GM12801 (cell line): ENCODE results near the gene PGP.

Source experiments
- TF ChIP-seq, protein P1 (sequence below): IDR thresholded peaks from one replicate; pipeline ENCODE4 v1.5.1; 2011; ENCODE audit warnings: control low read depth; ENCODE audit not compliant: insufficient read length; ENCODE audit errors: extremely low read depth

PGP gene

GRCh38 chr16:2196981-2197511, 17.6 kb downstream of the PGP start:
- TF ChIP-seq, protein P1, sequence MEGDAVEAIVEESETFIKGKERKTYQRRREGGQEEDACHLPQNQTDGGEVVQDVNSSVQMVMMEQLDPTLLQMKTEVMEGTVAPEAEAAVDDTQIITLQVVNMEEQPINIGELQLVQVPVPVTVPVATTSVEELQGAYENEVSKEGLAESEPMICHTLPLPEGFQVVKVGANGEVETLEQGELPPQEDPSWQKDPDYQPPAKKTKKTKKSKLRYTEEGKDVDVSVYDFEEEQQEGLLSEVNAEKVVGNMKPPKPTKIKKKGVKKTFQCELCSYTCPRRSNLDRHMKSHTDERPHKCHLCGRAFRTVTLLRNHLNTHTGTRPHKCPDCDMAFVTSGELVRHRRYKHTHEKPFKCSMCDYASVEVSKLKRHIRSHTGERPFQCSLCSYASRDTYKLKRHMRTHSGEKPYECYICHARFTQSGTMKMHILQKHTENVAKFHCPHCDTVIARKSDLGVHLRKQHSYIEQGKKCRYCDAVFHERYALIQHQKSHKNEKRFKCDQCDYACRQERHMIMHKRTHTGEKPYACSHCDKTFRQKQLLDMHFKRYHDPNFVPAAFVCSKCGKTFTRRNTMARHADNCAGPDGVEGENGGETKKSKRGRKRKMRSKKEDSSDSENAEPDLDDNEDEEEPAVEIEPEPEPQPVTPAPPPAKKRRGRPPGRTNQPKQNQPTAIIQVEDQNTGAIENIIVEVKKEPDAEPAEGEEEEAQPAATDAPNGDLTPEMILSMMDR = no peak

- TF ChIP-seq, protein P1 = no peak
Observed at GRCh38 chr16:2196162-2196980, 18.3 kb downstream of the PGP start, which contains the start of gene CASKIN1. CASKIN1 (minus strand) TSS chr16:2196605; CDS start chr16:2196432, 173 bp downstream.

DNA sequence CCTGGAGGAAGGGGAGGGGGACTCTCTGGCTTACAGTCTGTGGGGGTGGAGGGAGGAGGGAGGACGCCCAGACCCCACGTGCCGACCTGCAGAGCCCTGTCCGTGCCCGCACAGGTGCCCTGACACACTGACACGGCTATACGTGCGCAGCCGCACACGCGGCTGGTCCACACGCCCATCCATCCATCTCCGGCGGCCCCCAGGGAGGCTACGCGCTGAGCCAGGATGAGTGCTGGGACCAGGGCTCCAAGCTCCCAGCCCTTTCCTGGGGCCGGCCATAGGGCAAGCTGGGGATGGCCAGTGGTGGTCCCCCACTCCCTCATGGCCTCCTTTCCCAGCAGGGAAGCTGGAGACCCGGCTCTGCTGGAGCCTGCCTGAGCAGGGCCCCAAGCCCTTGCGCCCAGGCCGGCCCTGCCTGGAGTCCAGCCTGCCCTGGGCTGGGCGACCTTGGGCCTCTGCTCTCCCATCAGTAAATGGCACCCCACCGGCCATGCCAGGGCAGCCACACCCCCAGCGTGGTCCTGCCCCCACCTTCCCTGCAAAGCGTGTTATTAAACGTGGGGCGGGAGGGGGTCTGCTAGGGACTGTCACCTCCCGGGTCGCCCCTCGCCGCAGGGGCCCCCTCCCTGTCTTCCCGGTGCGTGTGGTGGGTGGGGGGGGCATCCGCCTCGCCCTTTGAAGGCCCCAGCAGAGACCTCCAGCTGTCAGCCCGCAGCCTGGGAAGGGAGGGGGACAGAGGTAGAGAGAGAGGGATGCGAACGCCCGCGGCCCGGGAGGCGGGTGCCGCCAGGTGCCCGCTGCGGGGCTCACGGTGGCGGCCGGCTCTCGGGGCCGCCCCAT, 19.1 kb downstream of the PGP start:
- TF ChIP-seq, protein P1 = no peak

GRCh38 chr16:2194852-2195321, 19.8 kb downstream of the PGP start:
- TF ChIP-seq, protein P1 = no peak

DNA sequence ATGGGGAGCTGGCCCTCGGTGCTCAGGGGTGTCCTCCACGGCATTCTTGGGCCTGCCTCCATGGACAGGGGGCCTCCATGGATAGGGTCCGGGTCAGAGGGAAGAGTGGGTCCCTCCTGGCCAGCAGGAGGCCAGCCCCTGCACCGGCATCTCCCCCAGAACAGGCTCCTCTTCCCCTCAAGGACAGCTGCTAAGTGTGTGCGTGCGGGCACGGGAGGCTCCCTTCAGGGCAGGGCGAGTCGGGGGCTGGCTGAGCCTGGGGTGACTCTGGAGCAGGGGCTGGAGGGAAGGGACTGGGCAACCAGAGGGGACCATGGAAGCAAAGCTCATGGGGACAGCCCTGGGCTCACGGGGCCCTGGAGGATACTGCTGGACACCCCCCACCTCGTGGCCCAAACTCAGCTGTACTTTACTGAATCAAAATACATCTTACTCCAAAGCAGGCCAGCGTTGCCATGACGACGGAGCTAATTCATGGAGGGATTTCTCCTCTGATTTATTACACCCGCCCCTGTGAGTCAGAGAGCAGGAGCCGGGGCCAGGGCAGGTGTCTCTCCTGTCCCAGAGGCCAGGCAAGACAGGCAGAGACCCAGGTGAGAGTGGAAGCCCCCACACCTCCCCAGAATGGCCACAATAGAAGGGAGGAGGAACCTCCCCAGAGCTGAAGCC, 20.3 kb downstream of the PGP start:
- TF ChIP-seq, protein P1 = no peak

GRCh38 chr16:2191446-2191706, 23.3 kb downstream of the PGP start:
- TF ChIP-seq, protein P1 = no peak
